Transverse colon (tissue), 4 donors: ENCODE data around the gene MAPKAP1. TPM values are rescaled to one million over a fixed set of nuclear protein-coding genes. Genes with fewer than 3 reads are reported as not detected.

Experiments
- DNase-seq: peaks from one replicate; pipeline ENCODE4 v3.0.0-alpha.2; 2019
- H3K27ac ChIP-seq, 4 donors: fragments of 200-600 bp; sonication (generic); 2 replicates each; pipeline ENCODE4 v1.5.1; 2016 to 2018; ENCODE audit warnings: inconsistent platforms in 4 of 4
- H3K27me3 ChIP-seq: fragments of 200-600 bp; sonication (generic); 2 replicates; pipeline ENCODE4 v1.5.1; 2017; ENCODE audit warnings: inconsistent platforms
- H3K36me3 ChIP-seq, 4 donors: fragments of 200-600 bp; sonication (generic); 2 replicates each; pipeline ENCODE4 v1.5.1; 2017 to 2019; ENCODE audit warnings: inconsistent platforms in 4 of 4
- H3K4me1 ChIP-seq, 4 donors: fragments of 200-600 bp; sonication (generic); 2 replicates each; pipeline ENCODE4 v1.5.1; 2017 to 2020; ENCODE audit warnings: inconsistent platforms in 4 of 4
- H3K4me3 ChIP-seq, 4 donors: fragments of 200-600 bp; sonication (generic); 1 replicate in 1 of 4; 2 replicates in 3 of 4; pipeline versions ENCODE4 v1.5.1 to v1.6.1; 2017 to 2019; ENCODE audit warnings: inconsistent platforms in 4 of 4
- H3K9me3 ChIP-seq, 2 donors: fragments of 200-600 bp; sonication (generic); 2 replicates each; pipeline ENCODE4 v1.5.1; 2017 to 2019; ENCODE audit warnings: inconsistent platforms in 2 of 2
- EP300 ChIP-seq: sonication (generic); formaldehyde crosslinking; IDR thresholded peaks from one replicate; pipeline ENCODE4 v1.6.1; 2017; ENCODE audit warnings: antibody characterized with exemption, low read depth
- POLR2A ChIP-seq: fragments of 450-650 bp; IDR thresholded peaks from one replicate; pipeline ENCODE4 v1.6.1; 2016; ENCODE audit warnings: antibody characterized with exemption, mild to moderate bottlenecking, moderate library complexity
- POLR2AphosphoS5 ChIP-seq, 3 donors: sonication (generic); formaldehyde crosslinking; IDR thresholded peaks; one replicate each; pipeline ENCODE4 v1.6.1; 2016; ENCODE audit warnings: antibody characterized with exemption in 3 of 3
- WGBS, 2 donors: methylation state at CpG; one replicate each; pipeline ENCODE4 v1.1.5; 2018; ENCODE audit warnings: low coverage in 1 of 2; 5-methylcytosine and 5-hydroxymethylcytosine counted together
- in situ Hi-C, 4 donors: fragments of 200-750 bp; cut with MboI; loops; one replicate each; pipeline versions ENCODE4 v1.15.0 to v1.15.1; 2017; ENCODE audit warnings: low sequenced_read_pairs in 3 of 4, low pct_ligation_motif_present in 1 of 4, low pct_unique_long_range_greater_than_20kb in 1 of 4
- intact Hi-C: fragments of 100-400 bp; cut with DNase I; formaldehyde crosslinking; loops from one replicate; pipeline ENCODE4 v1.15.1; 2023; ENCODE audit warnings: low total_unique reads
- total RNA-seq, 4 donors: library from RNA; depleted of rRNA; stranded (reverse); fragments of >200 nt; gene quantifications; one replicate each; pipeline ENCODE4 v1.1.0, GENCODE V29; 2016
- TF ChIP-seq, protein P1 (sequence below), 5 experiments: fragments of 200-600 bp in 3 of 5; fragments of 450-650 bp in 2 of 5; sonication (generic) in 3 of 5; IDR thresholded peaks; 1 replicate in 2 of 5; 2 replicates in 3 of 5; pipeline ENCODE4 v1.5.1; 2016 to 2017; ENCODE audit warnings: antibody characterized with exemption in 5 of 5, inconsistent platforms in 3 of 5, mild to moderate bottlenecking in 2 of 5, moderate library complexity in 1 of 5

Gene MAPKAP1
- total RNA-seq, 4 donors from 2014 or later = 59.8 to 83.4 (median 71.2) TPM

GRCh38 chr9:125538092-125538473 is 168.9 kb downstream of the MAPKAP1 start:
- Histone ChIP-seq H3K9me3 (no peaks in the 10 kb centered on the region), H3K4me3 (no peak overlapping the region), H3K27me3 (no peaks in the 10 kb centered on the region), H3K27ac (peak overlapping the region; percentile 5 to 52 (median 28)), H3K36me3 (no peaks in the 10 kb centered on the region), H3K4me1 (peaks cover 4 to 22% (median 14%) of the 10 kb centered on the region in 4 donors)
- DNase-seq = peak; percentile 60
- TF ChIP-seq, protein P1, sequence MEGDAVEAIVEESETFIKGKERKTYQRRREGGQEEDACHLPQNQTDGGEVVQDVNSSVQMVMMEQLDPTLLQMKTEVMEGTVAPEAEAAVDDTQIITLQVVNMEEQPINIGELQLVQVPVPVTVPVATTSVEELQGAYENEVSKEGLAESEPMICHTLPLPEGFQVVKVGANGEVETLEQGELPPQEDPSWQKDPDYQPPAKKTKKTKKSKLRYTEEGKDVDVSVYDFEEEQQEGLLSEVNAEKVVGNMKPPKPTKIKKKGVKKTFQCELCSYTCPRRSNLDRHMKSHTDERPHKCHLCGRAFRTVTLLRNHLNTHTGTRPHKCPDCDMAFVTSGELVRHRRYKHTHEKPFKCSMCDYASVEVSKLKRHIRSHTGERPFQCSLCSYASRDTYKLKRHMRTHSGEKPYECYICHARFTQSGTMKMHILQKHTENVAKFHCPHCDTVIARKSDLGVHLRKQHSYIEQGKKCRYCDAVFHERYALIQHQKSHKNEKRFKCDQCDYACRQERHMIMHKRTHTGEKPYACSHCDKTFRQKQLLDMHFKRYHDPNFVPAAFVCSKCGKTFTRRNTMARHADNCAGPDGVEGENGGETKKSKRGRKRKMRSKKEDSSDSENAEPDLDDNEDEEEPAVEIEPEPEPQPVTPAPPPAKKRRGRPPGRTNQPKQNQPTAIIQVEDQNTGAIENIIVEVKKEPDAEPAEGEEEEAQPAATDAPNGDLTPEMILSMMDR (IDR thresholded peaks at IDR 0.05) = no peak
- TF ChIP-seq POLR2A = no peak
- no peak for TF ChIP-seq EP300
- no peak for TF ChIP-seq POLR2AphosphoS5 (IDR thresholded peaks at IDR 0.05)
- in situ Hi-C loops = no loop called here
- intact Hi-C loops = no loop called here
- 28% methylated on average over 2 of the region's 2 CpGs; no CpG with 5 or more reads in 1 of the 2 donors for WGBS, 2 donors

DNA sequence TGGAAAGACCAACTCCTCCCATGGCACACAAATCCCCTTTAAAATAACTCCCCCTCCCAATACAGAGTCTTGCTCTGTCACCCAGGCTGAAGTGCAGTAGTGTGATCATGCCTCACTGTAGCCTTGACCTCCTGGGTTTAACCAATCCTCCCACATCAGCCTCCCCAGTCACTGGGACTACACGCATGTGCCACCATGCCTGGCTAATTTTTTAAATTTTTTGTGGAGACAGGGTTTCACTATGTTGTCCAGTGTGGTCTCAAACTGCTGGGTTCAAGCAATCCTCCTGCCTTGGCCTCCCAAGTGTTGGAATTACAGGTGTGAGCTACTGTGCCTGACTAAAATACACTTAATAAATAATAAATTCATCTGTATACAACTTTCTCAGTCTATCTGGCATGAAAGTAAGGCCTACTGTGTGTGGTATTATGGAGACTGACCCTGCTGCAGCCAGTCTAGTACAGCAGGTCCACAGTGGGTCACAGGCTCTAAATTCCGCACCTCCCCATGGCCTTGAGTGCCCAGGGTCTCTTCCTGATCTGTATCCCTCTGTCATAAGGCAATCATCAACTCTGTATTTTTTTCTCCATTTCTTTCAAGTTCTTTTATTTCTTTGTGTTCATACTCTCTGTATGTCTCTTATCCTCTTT is 169.4 kb downstream of the MAPKAP1 start:
- Histone ChIP-seq H3K9me3 (no peaks in the 10 kb centered on the region), H3K27me3 (no peaks in the 10 kb centered on the region), H3K27ac (peak overlapping the region; percentile 5 to 52 (median 28)), H3K4me1 (peaks cover 4 to 22% (median 14%) of the 10 kb centered on the region in 4 donors), H3K4me3 (no peak overlapping the region), H3K36me3 (no peaks in the 10 kb centered on the region)
- no peak for TF ChIP-seq POLR2AphosphoS5 (IDR thresholded peaks at IDR 0.05)
- TF ChIP-seq, protein P1 (IDR thresholded peaks at IDR 0.05) = no peak
- TF ChIP-seq POLR2A = no peak
- no peak for TF ChIP-seq EP300
- WGBS, 2 donors = 90 to 100% methylated on average over 1 to 2 of the region's 2 CpGs
- no peak for DNase-seq
- intact Hi-C loops = no loop called here
- in situ Hi-C loops = no loop called here

- H3K27me3 ChIP-seq = no peaks in the 10 kb centered on the region
- intact Hi-C loops (no loop called here), in situ Hi-C loops (no loop called here)
- H3K4me1 ChIP-seq = peaks cover 4 to 22% (median 14%) of the 10 kb centered on the region in 4 donors
- H3K36me3 ChIP-seq = no peaks in the 10 kb centered on the region
- DNase-seq = no peak
- TF ChIP-seq POLR2AphosphoS5 (IDR thresholded peaks at IDR 0.05) (no peak), EP300 (no peak), POLR2A (no peak)
- TF ChIP-seq, protein P1 (IDR thresholded peaks at IDR 0.05) = no peak
- H3K9me3 ChIP-seq = no peaks in the 10 kb centered on the region
- no peak overlapping the region for H3K4me3 ChIP-seq
- 60 to 67% methylated on average over 1 of the region's 1 CpG for WGBS, 2 donors
- H3K27ac ChIP-seq = no peak overlapping the region
Measured at GRCh38 chr9:125536776-125537175, 170.2 kb downstream of the MAPKAP1 start.

- in situ Hi-C loops = no loop called here
Measured at GRCh38 chr9:125536167-125536772, 170.7 kb downstream of the MAPKAP1 start.

More at GRCh38 chr9:125536167-125536772, 170.7 kb downstream of the MAPKAP1 start:
- Histone ChIP-seq H3K36me3 (no peaks in the 10 kb centered on the region), H3K27me3 (no peaks in the 10 kb centered on the region), H3K9me3 (no peaks in the 10 kb centered on the region), H3K27ac (no peak overlapping the region), H3K4me3 (no peak overlapping the region), H3K4me1 (peaks cover 4 to 22% (median 14%) of the 10 kb centered on the region in 4 donors)
- DNase-seq = no peak
- intact Hi-C loops = no loop called here
- 82 to 87% methylated on average over 3 of the region's 3 CpGs for WGBS, 2 donors
- TF ChIP-seq POLR2A = no peak
